Subcutaneous adipose tissue (tissue), 4 donors: ENCODE data around the gene SLC7A8. TPM values are rescaled to one million over a fixed set of nuclear protein-coding genes. Genes with fewer than 3 reads are reported as not detected.

ENCODE experiments used
- CTCF ChIP-seq: fragments of 450-650 bp; IDR thresholded peaks from one replicate; pipeline ENCODE4 v1.5.1; 2016; ENCODE audit warnings: low read depth, mild to moderate bottlenecking, control low read depth, antibody characterized with exemption, moderate library complexity
- total RNA-seq, 4 donors: library from RNA; depleted of rRNA; stranded (reverse); fragments of >200 nt; gene quantifications; one replicate each; pipeline ENCODE4 v1.1.0, GENCODE V29; 2016

The SLC7A8 gene
- total RNA-seq, 4 donors from 2014 or later, result 45.7 to 83.8 (median 61.4) TPM

- TF ChIP-seq CTCF, result no peak
Measured at GRCh38 chr14:23186913-23187654, 3.6 kb upstream of the SLC7A8 start.

- no peak for TF ChIP-seq CTCF
Measured at GRCh38 chr14:23185063-23185462, 1.6 kb upstream of the SLC7A8 start.

- TF ChIP-seq CTCF, result no peak
Measured at GRCh38 chr14:23183158-23183470, 346 bp downstream of the SLC7A8 start.

- TF ChIP-seq CTCF, result no peak
Measured at GRCh38 chr14:23182372-23183157, 895 bp downstream of the SLC7A8 start.

GRCh38 chr14:23181946-23182345 lies 1.5 kb downstream of the SLC7A8 start:
- TF ChIP-seq CTCF, result no peak

GRCh38 chr14:23181453-23181852 lies 2.0 kb downstream of the SLC7A8 start:
- no peak for TF ChIP-seq CTCF

GRCh38 chr14:23177181-23177580 lies 6.3 kb downstream of the SLC7A8 start:
- TF ChIP-seq CTCF, result no peak
